GM12878 (cell line): ENCODE data around the gene CHRNA5. TPM values are rescaled to one million over a fixed set of nuclear protein-coding genes. Genes with fewer than 3 reads are reported as not detected.
A peak's percentile ranks its signal among the peaks of the same experiment; 100 is the strongest.

Experiments used
- EED ChIP-seq: sonication (generic); IDR thresholded peaks from 2 replicates; pipeline ENCODE4 v1.6.1; 2016; ENCODE audit warnings: antibody characterized with exemption, low read depth
- ETV6 ChIP-seq, 2 experiments: fragments of 450-650 bp in 1 of 2; IDR thresholded peaks in 1 of 2; conservative IDR thresholded peaks in 1 of 2; 2 replicates each; pipeline ENCODE4 v1.6.1; 2014; ENCODE audit warnings: antibody characterized with exemption in 1 of 2, borderline replicate concordance in 1 of 2, low read depth in 1 of 2, mild to moderate bottlenecking in 1 of 2, moderate library complexity in 1 of 2
- MEF2B ChIP-seq: fragments of 450-650 bp; IDR thresholded peaks from 2 replicates; pipeline ENCODE4 v1.6.1; 2018; ENCODE audit warnings: mild to moderate bottlenecking, moderate library complexity; ENCODE audit not compliant: partially characterized antibody, poor library complexity, severe bottlenecking
- RELB ChIP-seq: fragments of 450-650 bp; IDR thresholded peaks from 2 replicates; pipeline ENCODE4 v1.6.1; 2017; ENCODE audit warnings: low read depth, mild to moderate bottlenecking, moderate library complexity
- polyA plus RNA-seq, 11 experiments: library from polyadenylated mRNA; depleted of rRNA in 4 of 11; unstranded in 6 of 11; stranded (reverse) in 5 of 11; fragments of >200 nt; fragmentation: Nextera tagmentation in 4 of 11; fragmentation: Illumina TruSeq in 1 of 11; extraction: Ambion mirVana in 4 of 11; extraction: Trizol in 1 of 11; gene quantifications; 1 replicate in 1 of 11; 2 replicates in 10 of 11; pipeline versions ENCODE4 v1.2.1 to v1.2.3, GENCODE V29; 2011 to 2016; ENCODE audit warnings: inconsistent platforms in 2 of 11, missing spikeins in 2 of 11, low read depth in 1 of 11
- total RNA-seq, 4 experiments: library from RNA; depleted of rRNA in 3 of 4; stranded (reverse); fragments of >200 nt in 3 of 4; fragmentation: Illumina TruSeq in 1 of 4; extraction: Trizol in 1 of 4; gene quantifications; 2 replicates each; pipeline versions ENCODE4 v1.2.1 to v1.2.3, GENCODE V29; 2013 to 2021
- TF ChIP-seq, protein P1 (sequence below): fragments of 450-650 bp; formaldehyde crosslinking; IDR thresholded peaks from 2 replicates; pipeline ENCODE4 v1.4.0; 2020; ENCODE audit warnings: mild to moderate bottlenecking, moderate library complexity
- TF ChIP-seq, protein P2 (sequence below): IDR thresholded peaks from 2 replicates; pipeline ENCODE4 v1.6.1; 2012; ENCODE audit warnings: mild to moderate bottlenecking, low read depth, low read length

The CHRNA5 gene
- total and polyA plus RNA-seq, 10 of the 15 experiments (the other 5 are each of a cell fraction or from before 2014, with no cell fraction given): 0.74 to 21.4 (median 12.7) TPM

DNA sequence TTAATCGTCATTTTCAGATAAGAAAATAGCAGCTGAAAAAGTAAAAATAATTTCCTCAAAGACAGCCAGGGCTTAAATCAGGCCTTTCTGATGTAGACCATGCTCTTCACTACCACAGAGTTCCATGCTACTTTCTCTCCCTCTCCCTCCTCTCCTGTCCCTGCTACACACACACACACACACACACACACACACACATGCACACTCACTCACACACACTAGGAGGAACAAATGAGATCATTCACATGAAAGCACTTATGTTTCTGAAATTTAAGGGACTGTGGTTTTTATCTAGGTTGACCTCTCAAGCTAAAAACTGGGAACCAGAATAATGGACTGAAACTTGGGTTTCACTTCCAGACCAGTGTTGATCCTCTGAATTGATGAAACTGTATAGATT lies 29.2 kb upstream of the CHRNA5 start (continued):
- TF ChIP-seq EED (peak; percentile 39), MEF2B (no peak), RELB (no peak), ETV6 (conservative IDR thresholded peaks at IDR 0.05 in 1 of 2, IDR thresholded peaks at IDR 0.05 in 1 of 2; ENCODE audit: borderline replicate concordance in 1 of 2, low read depth in 1 of 2) (no peak)
- TF ChIP-seq, protein P1, sequence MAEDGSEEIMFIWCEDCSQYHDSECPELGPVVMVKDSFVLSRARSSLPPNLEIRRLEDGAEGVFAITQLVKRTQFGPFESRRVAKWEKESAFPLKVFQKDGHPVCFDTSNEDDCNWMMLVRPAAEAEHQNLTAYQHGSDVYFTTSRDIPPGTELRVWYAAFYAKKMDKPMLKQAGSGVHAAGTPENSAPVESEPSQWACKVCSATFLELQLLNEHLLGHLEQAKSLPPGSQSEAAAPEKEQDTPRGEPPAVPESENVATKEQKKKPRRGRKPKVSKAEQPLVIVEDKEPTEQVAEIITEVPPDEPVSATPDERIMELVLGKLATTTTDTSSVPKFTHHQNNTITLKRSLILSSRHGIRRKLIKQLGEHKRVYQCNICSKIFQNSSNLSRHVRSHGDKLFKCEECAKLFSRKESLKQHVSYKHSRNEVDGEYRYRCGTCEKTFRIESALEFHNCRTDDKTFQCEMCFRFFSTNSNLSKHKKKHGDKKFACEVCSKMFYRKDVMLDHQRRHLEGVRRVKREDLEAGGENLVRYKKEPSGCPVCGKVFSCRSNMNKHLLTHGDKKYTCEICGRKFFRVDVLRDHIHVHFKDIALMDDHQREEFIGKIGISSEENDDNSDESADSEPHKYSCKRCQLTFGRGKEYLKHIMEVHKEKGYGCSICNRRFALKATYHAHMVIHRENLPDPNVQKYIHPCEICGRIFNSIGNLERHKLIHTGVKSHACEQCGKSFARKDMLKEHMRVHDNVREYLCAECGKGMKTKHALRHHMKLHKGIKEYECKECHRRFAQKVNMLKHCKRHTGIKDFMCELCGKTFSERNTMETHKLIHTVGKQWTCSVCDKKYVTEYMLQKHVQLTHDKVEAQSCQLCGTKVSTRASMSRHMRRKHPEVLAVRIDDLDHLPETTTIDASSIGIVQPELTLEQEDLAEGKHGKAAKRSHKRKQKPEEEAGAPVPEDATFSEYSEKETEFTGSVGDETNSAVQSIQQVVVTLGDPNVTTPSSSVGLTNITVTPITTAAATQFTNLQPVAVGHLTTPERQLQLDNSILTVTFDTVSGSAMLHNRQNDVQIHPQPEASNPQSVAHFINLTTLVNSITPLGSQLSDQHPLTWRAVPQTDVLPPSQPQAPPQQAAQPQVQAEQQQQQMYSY (CRISPR knock-in tag): no peak
- TF ChIP-seq, protein P2, sequence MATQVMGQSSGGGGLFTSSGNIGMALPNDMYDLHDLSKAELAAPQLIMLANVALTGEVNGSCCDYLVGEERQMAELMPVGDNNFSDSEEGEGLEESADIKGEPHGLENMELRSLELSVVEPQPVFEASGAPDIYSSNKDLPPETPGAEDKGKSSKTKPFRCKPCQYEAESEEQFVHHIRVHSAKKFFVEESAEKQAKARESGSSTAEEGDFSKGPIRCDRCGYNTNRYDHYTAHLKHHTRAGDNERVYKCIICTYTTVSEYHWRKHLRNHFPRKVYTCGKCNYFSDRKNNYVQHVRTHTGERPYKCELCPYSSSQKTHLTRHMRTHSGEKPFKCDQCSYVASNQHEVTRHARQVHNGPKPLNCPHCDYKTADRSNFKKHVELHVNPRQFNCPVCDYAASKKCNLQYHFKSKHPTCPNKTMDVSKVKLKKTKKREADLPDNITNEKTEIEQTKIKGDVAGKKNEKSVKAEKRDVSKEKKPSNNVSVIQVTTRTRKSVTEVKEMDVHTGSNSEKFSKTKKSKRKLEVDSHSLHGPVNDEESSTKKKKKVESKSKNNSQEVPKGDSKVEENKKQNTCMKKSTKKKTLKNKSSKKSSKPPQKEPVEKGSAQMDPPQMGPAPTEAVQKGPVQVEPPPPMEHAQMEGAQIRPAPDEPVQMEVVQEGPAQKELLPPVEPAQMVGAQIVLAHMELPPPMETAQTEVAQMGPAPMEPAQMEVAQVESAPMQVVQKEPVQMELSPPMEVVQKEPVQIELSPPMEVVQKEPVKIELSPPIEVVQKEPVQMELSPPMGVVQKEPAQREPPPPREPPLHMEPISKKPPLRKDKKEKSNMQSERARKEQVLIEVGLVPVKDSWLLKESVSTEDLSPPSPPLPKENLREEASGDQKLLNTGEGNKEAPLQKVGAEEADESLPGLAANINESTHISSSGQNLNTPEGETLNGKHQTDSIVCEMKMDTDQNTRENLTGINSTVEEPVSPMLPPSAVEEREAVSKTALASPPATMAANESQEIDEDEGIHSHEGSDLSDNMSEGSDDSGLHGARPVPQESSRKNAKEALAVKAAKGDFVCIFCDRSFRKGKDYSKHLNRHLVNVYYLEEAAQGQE: no peak
